Fibroblast of skin of right quadriceps (primary cell): ENCODE results near the gene CHAT.

ENCODE experiments used
- DNase-seq: peaks from one replicate; pipeline ENCODE4 v3.0.0-alpha.2; 2013

Gene CHAT

DNA sequence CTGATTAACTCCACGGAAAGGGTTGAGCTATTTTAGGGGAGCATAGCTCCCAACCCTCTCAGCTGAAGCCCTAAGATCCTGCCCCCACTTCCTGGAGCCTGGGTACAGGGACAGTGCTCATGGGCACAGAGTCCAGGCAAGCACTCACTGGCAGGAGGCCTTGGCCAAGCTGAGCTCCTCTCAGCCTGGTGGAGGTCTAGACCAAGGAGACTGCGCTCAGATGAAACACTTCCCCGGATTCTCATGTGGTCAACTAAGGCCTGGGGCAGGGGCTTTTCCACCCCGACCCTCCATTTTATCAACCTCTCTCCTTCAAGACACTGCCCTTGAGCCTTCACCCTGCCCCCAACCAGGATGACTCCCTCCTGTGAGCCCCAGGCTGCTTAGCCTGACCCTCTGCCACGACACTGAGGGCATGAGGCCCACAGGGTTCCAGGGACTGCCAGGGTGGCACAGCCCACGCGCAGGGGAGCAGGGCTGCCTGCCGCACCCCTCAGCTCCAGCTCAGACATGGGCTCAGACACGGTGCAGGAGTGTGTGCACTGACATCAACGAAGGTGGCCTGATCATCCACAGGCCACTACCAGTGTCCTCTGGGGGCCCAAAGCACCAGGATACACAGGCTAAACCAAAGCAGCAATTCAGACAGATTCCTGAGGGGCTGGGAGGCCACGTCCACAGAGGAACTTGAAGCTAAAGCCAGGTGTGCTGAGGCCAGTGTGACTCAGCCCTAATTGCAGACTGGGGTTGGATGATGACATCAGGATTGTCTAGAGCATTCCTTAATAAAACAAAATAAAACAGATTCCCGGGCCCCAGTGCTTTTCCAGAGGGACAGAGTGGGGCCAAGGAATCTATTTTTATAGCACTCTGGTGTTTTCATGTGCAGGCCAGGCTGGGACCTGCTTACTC, 18.8 kb downstream of the CHAT start:
- DNase-seq = no peak

DNA sequence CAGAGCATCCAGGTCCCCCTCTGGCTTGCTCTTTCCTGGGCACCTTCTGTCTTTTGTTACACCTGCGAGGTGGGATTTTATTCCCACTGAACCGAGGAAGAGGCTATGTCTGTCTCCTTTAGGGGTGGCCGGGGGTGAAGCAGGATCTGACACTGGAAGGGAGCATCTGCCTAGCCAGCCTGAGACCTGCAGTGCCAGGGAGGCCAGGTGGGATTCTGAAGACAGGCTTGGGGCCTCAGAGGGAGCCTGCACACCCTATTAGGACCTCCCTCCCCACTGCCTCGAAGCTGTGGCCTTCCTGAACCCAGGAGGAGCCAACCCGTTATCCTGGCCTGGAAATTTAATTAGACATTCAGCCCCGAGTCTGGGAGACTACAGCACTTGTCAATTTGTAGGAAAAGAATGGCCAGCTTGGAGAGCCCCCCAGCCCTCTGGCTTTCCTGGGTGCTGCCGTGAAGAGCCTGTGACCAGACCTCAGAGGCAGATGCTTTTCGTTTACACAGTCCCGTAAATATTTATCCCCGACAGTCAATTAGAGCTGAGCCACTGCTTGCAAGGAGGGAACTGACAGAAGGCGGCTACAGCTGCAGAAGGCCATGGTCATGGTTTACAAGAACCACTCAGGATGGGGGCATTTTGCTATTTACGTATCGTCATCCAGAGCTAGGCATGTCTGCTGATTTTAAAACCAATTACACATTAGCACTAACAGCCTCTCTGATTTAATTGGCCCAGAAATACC, 19.7 kb downstream of the CHAT start:
- no peak for DNase-seq

- DNase-seq = no peak
These were observed 20.3 kb downstream of the CHAT start for GRCh38 chr10:49634069-49634660.

GRCh38 chr10:49642311-49642710, 28.5 kb downstream of the CHAT start:
- no peak for DNase-seq

GRCh38 chr10:49643241-49644034, 29.6 kb downstream of the CHAT start:
- DNase-seq = no peak

DNA sequence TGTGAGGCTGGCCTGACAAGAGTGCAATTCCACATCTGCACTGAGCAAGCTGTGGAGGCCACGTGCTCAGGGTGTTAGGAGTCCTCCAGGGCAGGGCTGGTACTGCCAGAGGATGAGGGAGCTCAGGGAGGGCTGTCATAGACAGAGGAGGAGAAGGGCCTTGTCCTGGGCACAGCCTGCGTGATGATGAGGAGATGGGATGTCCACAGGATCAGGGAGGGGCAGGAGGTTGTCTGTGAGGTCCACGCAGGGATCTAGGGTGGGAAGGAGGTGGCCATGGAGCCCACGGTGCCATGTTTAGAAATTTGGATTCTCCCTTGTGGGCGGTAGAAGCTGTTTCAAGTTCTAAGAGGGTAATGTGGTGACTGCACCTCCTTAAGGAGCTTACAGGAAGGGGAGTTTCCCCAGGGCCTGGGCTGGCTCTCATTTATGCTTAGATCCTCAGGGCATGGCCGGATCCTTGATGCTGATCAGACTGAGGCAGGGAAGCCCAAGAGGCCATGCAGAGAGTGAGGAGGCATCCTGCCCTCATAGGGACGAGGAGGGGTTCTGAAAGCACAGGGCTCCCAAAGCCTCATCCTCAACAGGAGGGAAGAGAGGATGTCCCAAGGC, 30.3 kb downstream of the CHAT start:
- no peak for DNase-seq

GRCh38 chr10:49645417-49645816, 31.6 kb downstream of the CHAT start:
- no peak for DNase-seq

DNA sequence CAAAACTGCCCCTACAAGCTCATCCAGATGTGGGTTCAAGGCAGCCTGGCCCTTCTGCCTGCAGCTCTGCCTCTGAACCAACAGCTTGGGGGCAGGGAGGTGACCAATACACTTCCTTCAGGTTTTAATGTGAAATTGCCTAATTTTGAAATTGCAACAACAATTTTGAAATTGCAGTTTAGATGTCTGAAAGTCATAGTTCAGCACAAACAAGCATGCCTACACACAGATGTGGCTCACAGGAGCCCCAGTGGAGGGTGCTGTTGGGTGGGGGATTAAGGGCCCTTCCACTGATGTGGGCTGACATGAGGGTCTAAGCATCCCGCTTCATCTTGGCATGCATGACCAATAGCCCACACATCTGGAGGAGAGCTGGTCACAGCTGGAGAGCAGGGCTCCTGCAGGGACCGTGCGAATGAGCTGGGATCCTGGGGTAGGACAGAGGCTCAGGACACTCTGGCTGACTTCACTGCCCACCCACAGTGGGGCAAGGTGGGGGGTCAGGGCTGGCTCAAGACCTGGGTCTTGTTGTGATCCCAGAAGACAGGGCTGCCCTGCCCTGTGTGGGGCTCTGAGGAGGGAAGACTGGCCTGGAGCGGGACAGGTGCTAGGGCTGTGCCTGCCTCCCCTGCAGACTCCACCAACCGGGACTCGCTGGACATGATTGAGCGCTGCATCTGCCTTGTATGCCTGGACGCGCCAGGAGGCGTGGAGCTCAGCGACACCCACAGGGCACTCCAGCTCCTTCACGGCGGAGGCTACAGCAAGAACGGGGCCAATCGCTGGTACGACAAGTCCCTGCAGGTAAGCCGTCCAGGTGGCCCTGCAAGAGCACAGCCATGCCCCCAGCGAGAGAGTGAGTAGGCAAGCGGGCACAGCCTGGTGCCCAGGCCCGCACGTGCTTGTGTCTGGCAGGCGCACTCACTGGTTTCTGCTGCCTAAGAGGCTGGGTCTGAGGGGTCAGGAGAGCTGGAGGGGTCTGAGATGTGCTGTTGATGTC, 32.3 kb downstream of the CHAT start:
- no peak for DNase-seq

GRCh38 chr10:49647554-49647953, 33.7 kb downstream of the CHAT start:
- no peak for DNase-seq

DNA sequence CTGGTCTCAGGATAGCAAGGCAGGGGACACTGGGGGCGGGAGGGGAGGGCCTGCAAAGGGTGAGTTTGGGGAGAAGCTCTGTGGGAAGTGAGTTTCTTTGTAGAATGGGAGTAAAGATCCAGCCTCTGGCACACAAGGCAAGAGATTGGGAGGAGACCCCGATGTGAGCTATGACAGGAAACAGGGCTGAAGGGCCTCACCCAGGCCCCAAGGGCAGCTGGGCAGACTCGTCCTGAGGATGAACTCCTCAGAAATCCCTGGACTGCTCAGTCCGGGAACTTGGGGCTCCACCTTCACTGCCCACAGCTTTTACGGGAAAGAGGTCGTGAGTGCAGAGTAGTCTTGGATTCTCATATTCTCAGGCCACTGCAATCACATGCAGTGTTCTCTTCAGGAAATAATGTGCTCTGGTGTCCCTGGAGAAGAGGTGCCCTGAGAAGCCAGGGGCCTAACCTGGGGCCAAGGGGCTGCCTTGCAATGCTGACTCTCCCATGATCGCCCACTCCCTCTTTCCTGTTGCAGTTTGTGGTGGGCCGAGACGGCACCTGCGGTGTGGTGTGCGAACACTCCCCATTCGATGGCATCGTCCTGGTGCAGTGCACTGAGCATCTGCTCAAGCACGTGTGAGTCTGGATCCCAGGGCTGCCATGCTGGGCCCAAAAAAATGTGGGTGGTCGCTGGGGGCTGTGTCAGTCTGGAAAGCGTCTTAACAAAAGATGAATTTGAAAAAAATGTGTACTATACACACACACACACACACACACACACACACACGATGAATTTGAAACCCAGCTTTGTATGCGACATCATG, 34.4 kb downstream of the CHAT start:
- no peak for DNase-seq

GRCh38 chr10:49649294-49649693, 35.5 kb downstream of the CHAT start:
- no peak for DNase-seq

GRCh38 chr10:49649936-49650723, 36.3 kb downstream of the CHAT start:
- DNase-seq = no peak

DNA sequence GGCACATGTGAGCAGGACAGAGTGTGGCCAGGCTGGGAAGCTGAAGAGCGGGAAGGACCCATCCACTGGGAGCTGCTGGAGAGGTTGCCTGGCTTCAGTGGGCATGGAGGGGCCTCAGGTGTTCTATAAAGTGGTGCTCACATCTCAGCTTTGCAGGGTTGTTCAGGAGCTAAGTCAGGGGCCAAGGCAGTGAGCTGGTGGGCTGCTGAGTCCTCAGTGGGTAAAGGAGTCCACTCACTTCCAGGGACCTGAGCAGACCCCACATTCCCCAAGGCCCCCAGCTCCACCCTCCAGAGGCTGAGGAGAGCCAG, 36.8 kb downstream of the CHAT start:
- DNase-seq = no peak

- no peak for DNase-seq
These were observed 37.4 kb downstream of the CHAT start for GRCh38 chr10:49651039-49651835.

- no peak for DNase-seq
These were observed 38.1 kb downstream of the CHAT start for GRCh38 chr10:49651917-49652316.

DNA sequence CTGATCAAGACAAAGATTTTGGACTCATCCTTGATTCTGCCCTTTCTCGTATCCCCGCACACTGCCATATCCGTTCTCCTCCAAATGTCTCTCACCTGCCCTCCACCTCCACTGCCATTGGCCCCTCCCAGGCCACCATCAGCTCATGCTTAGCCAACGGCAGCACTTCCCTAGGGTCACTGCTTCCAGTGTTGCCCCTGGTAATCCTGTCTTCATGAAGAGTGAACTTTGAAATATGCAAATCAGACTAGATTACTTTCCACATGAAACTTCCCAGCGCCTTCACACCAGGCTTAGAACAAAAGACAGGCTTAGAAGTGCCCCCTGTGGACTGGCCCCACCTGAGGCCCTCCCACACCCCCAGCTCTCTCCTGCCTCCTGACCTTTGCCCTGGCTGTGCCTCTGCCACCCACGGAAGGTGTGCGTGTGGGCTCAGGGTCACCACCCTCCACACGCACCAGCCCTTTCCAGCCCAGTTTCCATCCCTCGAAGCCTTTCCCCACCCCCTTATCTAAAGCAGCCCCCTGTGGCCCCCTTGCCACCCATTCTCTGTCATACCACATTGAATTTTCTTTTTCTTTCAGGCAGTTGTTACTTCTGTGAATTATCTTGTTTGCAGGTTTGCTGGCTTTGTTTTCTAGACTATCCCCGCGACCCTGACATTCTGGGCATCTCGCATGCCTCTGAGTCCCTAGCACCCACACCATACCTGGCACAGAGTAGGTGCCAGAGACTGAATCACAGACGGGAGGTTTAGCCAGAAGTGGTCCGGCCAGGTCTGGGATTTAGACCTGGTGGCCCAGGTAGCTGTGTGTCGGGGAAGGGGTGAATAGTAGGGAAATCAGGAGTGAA, 38.8 kb downstream of the CHAT start:
- no peak for DNase-seq

GRCh38 chr10:49653273-49653929, 39.6 kb downstream of the CHAT start:
- no peak for DNase-seq
